ENCODE results near the gene OIP5.

GRCh38 chr15:41337631-41338522 lies 5.5 kb upstream of the OIP5 start:
- TF ChIP-seq CTCF (IDR thresholded peaks at IDR 0.05; ENCODE audit: poor library complexity, severe bottlenecking), result no peak
- TF ChIP-seq REST (IDR thresholded peaks at IDR 0.05; ENCODE audit: borderline replicate concordance), result no peak
- no peak for TF ChIP-seq EZH2 (IDR thresholded peaks at IDR 0.05; ENCODE audit: borderline replicate concordance, insufficient read depth, low read length, poor library complexity, severe bottlenecking)

Measured in neural cell (in vitro differentiated cells).